Bone marrow (tissue), 2 donors: Measurements from ENCODE around the gene MRPL43.

Experiments used
- DNase-seq, 2 donors: peaks; one replicate each; lab custom pipeline; 2025; lab: John Stamatoyannopoulos, UW

Gene MRPL43

DNA sequence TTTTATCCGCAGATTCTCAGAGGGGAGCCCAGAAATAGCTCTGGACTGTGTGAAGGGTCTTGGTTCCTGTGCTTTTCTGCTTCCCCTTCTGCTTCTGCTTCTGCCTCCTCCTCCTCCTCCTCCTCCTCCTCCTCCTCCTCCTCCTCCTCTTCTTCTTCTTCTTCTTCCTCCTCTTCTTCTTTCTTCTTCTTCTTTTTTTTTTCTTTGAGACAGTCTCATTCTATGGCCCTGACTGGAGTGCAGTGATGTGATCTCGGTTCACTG is 32.1 kb upstream of the MRPL43 start:
- no peak for DNase-seq

DNA sequence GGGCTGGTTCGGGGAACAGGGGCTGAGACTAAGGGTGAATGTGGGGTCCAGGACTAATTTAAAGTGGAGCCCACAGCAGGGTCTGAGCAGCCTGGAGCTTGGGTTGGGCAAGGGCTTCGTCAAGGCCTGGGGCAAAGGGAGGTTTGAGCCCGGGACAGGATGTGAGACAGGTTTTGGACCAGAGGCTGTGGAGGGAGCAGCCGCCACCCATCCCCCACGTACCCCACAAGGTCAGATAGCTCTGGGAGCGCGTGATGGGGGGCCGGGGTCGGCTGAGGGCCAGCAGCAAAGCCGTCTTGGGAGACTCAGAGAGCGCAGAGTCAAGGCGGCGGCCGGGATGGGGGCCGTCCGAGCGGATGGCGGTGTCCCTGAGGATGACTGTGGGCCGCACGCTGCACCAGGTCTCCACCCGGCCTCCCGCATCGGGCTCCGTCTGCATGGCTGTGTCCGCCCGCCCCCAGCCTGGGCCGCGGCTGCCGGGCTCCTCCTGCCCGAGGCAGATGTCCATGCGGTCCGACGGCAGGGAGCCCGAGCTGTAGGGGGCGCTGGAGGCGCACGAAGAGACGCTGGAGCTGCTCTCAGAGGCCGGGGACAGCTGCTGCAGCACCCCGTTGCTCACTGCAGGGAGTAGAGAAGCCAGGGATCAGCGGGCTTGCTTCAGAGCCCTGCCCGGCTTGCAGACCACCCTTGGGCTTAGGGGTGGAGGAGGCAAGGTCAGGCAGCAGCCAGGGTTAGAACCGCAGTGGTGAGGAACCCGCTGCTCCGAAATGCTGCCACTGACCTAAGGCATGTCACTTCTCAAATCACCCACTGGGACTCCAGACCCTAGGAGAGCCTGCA is 31.5 kb upstream of the MRPL43 start:
- peak; percentile 55 to 60 for DNase-seq

DNA sequence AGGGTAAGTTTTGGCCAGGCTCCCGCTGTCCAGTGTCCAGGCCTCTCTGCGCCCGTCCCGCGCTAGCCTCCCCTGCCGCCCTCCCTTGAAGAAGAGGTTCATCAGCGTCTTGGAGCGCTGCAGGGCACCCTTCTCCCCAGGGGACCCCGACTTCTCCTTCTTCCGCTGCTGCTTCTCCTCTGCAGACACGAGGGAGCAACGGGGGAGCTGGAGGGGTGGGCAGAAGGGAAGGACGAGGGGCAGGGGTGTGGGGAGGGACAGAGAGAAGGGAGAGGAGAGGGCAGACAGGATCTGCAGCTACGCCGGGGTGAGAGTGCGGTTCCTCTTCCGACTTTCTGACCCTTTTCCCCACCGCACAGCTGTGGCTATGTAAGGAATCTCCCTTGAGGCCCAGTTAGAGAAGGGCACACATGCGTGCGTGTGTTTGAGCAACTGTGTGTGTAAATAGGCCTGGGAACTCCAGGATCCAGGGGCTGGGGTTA is 30.9 kb upstream of the MRPL43 start:
- no peak for DNase-seq

DNA sequence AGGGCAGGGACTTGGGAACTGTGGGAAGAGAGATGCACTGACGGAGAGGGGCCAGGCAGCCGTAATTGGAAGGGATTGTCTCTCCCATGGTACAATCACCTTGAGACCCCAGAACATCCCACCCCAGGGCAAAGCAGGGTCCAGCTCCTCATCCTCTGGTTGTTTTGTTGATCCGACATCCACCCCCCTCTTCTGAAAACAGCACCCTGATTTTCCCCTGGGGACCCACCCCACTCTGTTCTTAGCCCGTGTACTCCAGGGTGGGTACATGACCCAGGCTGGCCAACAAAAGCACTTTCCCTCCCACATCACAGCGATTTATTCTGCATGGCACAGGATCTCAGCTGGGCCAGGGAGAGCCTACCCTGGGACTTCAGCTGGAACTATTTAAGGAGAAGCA is 29.5 kb upstream of the MRPL43 start:
- DNase-seq = no peak

DNA sequence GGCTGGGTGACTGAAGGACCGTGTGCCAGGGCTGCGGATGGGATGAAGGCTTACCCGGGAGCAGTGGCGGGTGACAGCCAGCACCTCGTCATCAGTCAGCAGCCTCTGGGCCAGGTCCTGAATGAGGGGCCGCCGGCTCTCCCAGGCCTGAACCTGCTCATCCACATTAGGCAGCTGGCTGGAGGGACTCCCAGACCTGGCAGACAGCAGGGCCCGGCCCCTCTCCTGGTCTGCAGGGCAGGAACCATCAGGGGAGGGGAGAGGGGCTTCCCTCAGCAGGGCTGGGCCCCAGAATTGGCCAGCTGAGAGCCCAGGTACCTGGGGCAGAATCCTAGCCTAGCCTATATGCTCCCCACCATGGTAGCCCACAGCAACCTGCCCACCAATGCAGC is 28.3 kb upstream of the MRPL43 start:
- no peak for DNase-seq

DNA sequence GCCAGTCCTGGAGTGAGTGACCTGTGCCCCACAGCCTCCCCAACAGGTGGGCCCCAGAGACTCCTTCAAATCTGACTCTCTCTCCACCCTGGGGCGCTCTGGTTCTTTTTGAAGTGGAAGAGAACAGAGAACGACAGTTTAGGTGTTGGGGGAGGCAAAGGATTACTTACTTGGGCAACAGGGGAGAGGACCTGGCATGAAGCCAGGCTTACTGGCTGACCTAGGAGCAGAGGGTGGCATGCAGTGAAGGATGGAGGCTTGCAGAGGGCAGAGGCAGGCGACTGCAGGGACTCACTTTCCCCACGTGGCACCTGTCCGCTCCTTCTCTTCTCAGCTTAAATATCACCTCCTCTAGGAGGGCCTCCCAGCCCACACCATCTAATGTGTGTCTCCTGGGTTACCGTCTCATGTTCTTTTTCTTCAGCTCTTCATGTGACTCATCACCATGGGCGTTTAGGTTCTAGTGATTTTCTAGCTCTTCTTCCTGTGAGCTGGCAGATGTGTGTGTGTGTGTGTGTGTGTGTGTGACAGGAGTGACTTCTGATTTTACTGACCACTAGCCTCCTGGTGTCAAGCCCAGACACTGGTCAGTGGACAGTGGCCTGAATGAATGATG is 27.8 kb upstream of the MRPL43 start:
- DNase-seq = peak in 1 of 2 donors; percentile 52

DNA sequence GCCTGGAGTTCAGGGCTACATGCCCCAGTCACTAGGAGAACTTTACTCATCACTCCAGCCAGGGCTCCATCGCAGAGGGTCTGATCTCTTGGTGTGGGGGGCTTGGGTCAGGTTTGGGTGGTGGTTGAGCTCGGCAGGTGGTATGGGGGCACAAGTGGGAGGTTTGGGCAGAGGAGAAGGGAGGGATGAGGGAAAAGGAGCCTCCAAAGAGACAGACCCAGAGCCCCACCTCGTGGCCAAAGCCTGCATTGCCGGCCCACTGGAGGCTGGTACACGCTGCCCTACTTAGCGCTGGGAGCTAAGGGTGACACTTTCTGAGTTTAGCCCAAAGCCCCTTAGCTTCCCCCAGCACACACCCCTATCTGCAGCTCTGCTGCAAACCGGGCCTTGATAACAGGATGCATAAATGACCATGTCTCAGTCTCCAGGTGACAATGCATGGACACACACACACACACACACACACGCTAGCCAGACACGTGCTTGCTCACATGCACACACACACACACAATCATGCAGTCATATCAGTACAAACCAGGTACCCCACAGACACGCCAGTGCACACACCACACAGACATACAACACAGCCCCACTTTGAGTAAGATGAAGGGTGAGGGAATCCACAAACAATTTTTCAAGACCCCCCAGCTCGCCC is 27.1 kb upstream of the MRPL43 start:
- DNase-seq = peak; percentile 53 to 54

DNA sequence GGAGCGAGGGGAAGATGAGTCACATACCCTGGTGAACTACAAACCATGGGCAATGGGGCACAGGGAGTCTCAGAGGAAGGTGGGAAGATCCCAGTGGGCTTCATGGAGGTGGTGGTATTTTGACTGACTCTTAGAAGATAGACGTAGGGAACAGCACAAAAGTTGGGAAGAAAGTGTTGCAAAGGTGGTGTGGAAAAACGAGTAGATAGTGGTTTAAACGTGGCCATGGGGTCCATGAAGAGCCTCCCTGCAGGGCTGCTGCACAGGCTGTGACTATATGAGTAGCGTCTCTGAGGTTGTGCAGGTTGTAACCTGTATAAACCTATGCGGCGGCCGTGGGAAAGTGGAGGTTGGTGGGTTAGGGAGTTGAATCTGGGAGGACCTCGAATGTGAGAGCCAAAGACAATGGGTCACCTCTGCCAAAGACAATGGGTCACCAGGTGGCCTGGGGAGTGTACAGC is 26.1 kb upstream of the MRPL43 start:
- no peak for DNase-seq

DNA sequence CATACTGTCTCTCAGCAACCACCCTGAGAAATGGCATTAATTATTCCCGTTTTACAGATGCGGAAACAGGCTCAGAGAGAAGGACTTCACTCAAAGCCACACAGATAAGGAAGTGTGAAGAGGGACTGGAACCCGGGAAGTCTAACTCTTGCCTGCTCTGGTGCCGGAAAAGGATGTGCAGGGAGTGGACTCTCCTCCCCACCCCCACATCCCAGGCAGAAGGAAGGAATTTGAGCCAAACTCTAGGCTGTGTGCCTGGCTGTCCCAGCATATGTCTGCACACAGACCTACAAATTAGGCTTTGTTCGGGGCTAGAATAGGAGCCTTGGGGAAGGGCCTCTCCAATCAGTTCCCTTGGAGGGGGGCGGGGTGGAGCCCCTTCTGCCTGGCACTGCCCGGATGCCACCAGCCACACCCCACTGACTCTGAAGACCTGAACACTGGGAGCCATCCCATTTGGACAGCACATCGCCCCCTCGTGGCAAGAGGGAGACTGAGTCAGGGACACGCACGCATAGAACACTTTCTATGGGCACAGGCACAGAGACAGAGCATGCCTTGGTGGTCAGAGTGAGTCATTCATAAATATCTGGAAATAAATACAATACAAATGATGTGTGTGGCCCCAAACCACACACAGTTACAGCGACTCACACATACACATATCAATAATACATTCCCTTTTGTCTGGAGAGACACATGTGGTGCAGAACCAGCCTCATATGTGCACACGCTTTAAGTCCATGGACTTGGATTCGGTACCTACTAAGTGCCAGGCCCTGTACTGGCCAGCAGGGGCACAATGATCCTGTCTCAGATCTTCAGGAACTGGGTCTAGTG is 25.4 kb upstream of the MRPL43 start:
- peak; percentile 33 to 89 for DNase-seq

DNA sequence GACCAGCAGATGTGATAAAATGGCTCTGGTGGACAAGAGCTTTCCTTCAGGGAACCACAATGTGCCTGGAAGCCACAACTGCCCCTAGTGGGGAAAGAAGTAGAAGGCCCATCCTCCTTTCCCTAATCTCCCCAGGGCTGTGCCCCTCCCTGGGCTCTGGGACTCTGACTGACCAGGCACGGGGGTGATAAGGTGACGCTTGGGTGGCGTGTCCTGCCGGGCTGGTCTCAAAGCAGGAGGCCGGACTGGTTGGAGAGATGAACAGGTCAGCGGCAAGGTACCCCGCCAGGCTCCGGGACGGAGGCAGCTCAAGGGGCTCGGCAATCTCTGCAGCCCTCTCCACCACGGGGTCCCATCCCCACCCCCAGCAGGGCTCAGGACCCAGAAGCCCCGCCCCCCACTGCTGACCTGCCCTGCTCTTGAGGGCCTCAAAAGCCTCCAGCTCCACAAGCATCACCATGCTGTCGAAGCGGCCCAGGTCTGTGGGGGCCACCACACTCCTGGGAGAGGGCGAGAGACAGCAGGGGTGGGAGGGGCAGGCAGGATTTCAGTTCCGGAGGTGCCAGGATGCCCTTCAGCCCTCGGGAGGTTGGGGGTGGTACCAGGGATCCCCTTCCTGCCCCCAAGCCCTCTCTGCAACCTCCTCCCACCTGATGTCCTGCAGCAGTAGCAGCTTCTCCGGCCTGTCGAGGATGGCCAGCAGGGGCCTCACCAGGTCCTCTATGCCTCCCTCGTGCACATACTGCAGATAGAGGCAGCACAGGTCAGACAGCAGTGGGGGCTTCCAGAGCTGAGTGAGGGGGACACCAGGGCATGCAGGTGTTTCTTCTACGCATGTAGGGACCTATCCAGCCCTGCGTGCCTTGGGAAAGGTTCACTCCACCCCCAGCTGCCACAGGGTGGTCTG is 24.5 kb upstream of the MRPL43 start:
- no peak for DNase-seq

DNA sequence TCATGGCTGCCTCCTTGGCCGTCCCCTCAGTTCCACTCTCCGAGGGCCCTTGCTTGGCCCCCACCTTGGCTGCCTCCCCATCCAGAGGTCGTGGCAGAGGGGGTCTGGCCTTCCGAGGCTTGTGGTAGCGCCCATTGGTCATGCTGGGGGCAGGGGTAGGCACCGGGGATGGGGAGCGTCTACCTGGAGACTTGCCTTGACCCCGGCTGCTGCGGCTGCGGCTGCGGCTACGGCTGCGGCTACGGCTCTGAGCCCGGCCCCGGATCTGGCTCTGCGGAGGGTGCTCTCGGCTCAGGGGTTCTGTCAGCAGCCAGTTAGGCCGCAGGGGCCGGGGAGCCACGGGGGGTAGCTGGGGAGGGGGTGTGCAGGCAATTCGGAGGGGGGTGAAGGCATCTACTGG is 23.0 kb upstream of the MRPL43 start:
- no peak for DNase-seq

DNA sequence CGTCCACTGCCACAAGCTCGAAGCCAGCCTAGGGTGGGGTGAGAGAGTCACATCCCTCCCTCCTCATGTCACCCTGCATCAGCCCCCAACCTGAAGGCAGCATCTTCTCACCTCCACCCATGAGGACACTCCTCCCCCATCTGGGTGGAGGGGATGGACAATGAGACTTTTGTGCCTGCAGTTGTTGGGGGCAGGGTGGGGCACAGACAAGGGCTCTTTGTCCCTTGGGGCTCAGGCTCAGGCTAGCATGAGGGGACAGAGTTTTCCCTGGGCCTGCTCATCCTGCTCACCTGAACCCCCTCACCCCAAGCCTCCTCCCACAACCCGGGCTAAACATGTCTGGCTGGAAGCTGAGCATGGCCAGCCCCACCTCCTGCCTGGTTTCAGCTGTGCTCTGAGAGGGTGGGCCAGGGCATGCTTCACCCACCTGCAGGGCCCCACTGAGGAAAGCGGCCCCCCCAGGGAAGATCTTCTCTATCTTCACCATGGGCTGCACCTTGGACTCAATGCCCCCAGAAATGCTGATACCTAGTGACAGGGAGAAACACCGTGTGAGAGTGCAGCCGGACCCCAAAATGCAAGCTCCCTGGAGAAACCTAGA is 21.6 kb upstream of the MRPL43 start:
- no peak for DNase-seq

DNA sequence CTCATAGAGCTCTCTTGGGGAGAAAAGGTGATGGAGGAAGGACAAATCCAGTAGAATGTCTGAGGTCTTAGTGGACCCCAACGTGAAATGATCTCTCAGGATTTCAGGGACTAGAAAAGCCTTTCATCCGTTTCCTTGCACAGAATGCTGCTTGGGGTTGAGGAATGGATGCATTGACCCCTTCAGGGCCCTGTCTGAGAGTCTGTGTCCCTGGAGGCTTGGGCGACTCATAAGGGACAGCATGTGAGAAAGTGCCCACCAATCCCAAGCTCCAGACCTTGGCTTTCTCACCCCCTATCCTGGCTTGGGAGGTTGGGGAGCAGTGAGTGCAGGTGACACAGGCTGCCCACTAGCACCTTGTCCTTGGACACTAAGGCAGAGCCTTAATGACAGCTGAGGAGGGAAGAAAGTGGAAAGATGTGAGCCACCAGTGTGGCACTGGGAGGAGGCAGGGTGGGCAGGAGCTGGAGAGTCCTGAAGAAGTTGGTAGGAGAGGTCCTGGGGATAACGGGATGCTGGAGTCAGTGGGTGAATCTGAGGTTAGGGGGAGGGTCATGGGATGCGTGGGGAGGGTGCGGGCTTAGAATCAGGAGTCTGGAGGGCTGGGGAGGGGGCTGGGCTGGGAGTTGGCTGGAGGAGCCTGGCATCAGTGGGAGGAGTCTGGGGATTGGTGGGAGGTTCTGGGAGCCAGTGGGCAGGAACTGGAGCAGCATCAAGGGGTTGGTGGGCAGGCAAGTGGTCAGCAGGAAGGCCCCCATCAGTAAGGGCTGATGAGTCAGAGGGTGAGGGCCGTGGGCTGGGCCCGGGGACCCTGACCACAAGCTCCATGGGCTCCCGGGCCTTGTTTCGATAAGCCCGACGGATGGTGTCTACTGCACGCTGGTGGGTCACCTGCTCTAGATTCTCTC is 20.9 kb upstream of the MRPL43 start:
- no peak for DNase-seq

DNA sequence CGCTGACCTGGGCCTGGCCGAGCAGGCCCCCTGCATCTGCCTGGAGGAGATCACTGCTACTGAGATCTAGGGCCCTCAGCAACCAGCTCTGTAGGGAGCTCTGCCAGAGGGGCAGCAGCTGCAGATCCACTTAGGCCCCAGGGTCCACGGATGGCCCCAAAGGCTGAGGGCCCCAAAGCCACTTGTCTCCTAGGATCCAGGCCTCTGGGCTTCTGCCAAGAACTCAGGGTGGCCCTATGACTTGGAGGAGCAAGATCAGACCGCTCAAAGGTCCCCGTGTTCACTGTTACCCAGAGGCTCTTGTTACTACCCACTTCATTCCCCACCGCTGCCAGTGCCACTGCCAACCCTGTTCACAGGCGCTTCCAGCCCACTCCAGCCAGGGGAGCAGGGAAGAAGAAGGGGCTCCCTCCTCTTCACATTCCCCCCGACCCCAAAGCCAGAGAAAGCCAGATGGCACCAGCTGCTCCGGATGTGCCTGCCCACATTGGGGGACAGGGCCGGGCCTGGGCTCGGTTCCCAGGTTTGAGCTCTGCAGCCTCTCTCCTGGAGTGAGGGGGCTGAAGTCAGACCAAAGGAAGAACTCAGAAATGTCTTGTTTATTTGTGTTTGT is 19.9 kb upstream of the MRPL43 start:
- no peak for DNase-seq

DNA sequence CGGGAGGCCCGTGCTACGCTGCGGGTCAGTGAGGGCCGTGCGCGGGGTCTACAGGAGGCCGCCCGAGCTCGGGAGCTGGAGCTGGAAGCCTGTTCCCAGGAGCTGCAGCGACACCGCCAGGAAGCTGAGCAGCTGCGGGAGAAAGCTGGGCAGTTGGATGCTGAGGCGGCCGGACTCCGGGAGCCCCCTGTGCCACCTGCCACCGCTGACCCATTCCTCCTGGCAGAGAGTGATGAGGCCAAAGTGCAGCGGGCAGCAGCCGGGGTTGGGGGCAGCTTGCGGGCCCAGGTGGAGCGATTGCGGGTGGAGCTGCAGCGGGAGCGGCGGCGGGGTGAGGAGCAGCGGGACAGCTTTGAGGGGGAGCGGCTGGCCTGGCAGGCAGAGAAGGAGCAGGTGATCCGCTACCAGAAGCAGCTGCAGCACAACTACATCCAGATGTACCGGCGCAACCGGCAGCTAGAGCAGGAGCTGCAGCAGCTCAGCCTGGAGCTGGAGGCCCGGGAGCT is 19.3 kb upstream of the MRPL43 start:
- no peak for DNase-seq

DNA sequence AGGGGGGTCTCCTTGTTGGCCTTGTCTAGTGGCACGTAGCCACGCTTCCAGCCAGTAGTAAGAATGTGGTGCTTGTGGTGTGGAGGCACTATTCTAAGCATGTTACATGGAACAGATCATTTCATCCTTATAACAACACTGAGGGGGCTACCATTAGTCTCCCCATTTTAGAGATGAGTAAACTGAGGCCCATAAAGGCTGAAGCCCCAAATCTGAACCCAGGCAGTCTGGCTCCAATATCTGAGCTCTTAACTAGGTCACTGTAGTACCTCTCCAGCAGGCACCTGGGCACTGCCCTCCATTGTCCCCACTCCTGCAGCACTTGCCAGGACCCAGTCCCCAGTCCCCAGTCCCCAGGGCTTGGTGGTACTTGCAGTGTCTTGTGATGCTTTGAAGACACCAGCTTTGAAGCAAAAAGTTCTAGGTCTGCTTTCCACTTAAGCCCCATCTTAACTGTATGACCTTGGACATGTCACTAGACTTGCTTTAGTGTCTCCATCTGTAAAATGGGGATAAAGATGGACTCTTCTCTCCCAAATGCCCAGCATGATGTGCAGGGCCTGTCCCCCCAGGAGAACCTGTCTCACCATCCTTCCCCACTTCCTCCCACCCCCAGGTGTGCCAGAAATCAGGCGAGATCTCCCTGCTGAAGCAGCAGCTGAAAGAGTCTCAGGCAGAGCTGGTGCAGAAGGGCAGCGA is 18.7 kb upstream of the MRPL43 start:
- DNase-seq = no peak

DNA sequence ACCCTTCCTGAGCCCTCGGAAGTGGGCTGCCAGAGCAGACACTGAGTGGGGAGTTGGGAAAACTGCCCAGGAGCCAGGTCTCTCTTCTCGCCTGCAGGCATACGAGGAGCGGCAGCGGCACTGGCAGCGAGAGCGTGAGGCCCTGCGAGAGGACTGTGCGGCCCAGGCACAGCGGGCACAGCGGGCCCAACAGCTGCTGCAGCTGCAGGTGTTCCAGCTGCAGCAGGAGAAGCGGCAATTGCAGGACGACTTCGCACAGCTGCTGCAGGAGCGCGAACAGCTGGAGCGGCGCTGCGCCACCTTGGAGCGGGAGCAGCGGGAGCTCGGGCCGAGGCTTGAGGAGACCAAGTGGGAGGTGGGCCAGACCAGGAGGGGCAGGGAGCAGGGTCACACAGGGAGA is 18.1 kb upstream of the MRPL43 start:
- no peak for DNase-seq

DNA sequence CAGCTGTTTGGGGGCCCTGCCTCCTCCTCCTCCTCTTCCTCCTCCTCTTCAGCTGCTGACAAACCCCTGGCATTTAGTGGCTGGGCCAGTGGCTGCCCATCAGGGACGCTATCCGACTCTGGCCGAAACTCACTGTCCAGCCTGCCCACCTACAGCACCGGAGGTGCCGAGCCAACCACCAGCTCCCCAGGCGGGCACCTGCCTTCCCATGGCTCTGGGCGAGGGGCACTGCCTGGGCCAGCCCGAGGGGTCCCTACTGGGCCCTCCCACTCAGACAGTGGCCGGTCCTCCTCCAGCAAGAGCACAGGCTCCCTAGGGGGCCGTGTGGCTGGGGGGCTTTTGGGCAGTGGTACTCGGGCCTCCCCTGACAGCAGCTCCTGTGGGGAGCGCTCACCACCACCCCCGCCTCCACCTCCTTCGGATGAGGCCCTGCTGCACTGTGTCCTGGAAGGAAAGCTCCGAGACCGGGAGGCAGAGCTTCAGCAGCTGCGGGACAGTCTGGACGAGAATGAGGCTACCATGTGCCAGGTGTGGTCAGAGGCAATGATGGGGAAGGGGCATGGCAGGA is 16.4 kb upstream of the MRPL43 start:
- DNase-seq = no peak
